Testis (tissue), 2 donors: ENCODE results near the gene STXBP1.

ENCODE experiments used
- POLR2A ChIP-seq: fragments of 450-650 bp; IDR thresholded peaks from one replicate; pipeline ENCODE4 v1.6.1; 2017; ENCODE audit warnings: antibody characterized with exemption, mild to moderate bottlenecking, moderate library complexity
- TF ChIP-seq, protein P1 (sequence below), 3 experiments: fragments of 450-650 bp in 2 of 3; fragments of 200-600 bp in 1 of 3; sonication (generic) in 1 of 3; IDR thresholded peaks; one replicate each; pipeline ENCODE4 v1.5.1; 2016 to 2019; ENCODE audit warnings: antibody characterized with exemption in 3 of 3, mild to moderate bottlenecking in 2 of 3, moderate library complexity in 1 of 3

DNA sequence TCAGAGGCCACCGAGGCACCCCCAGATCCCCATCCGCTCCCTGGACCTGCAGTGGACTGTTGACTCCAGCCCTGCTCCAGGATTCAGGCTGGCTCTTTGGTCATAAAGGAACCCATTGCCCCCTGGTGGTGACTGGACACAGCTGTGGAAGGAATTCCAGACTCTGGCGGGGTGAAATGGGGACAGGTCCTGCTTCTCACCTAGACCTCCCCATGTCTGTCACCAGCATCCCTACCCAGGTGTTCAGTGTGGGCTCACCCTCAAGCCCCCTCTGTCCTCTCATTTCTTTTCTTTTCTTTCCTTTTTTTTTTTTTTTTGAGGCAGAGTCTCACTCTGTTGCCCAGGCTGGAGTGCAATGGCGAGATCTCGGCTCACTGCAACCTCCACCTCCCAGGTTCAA, 25.5 kb upstream of the STXBP1 start:
- TF ChIP-seq, protein P1, sequence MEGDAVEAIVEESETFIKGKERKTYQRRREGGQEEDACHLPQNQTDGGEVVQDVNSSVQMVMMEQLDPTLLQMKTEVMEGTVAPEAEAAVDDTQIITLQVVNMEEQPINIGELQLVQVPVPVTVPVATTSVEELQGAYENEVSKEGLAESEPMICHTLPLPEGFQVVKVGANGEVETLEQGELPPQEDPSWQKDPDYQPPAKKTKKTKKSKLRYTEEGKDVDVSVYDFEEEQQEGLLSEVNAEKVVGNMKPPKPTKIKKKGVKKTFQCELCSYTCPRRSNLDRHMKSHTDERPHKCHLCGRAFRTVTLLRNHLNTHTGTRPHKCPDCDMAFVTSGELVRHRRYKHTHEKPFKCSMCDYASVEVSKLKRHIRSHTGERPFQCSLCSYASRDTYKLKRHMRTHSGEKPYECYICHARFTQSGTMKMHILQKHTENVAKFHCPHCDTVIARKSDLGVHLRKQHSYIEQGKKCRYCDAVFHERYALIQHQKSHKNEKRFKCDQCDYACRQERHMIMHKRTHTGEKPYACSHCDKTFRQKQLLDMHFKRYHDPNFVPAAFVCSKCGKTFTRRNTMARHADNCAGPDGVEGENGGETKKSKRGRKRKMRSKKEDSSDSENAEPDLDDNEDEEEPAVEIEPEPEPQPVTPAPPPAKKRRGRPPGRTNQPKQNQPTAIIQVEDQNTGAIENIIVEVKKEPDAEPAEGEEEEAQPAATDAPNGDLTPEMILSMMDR (IDR thresholded peaks at IDR 0.05): peak; percentile 83 to 93 (median 91)
- TF ChIP-seq POLR2A: no peak
